C4-2B (cell line): ENCODE data around the gene SUGP1.

Source experiments
- CTCF ChIP-seq: fragments of 450-650 bp; conservative IDR thresholded peaks from 2 replicates; pipeline ENCODE4 v1.5.1; 2017; ENCODE audit warnings: mild to moderate bottlenecking
- ZFX ChIP-seq: fragments of 450-650 bp; IDR thresholded peaks from 2 replicates; pipeline ENCODE4 v1.6.1; 2017

DNA sequence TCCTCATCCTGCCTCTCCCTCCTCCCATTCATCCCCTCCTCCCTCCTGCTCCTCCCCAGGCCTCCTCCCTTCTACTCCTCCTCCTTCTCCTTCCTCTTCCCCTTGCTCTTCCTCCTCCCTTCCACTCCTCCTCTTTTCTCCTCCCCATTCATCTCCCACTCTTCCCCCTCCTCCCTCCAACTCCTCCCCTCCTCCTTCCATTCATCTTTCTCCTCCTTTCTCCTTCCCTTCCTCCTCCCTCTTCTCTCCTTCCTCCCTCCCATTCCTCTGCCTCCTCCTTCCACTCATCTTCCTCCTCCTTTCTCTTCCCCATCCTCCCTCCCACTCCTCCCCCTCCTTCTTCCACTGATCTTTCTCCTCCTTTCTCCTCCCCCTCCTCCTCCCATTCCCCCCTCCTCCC, 80.6 kb downstream of the SUGP1 start:
- TF ChIP-seq CTCF = no peak
- TF ChIP-seq ZFX = no peak
